GM12865 (cell line): ENCODE measurements around the gene RABEPK.

Experiments used
- DNase-seq: peaks from one replicate; pipeline ENCODE4 v3.0.0; 2010; ENCODE audit warnings: low read depth
- H3K4me3 ChIP-seq: 2 replicates; pipeline ENCODE4 v1.5.1; 2011; ENCODE audit warnings: mild to moderate bottlenecking, low read depth, low read length, control low read depth
- CTCF ChIP-seq: IDR thresholded peaks from 2 replicates; pipeline ENCODE4 v1.5.1; 2011; ENCODE audit warnings: low read length, control low read depth, low read depth, inconsistent platforms; ENCODE audit not compliant: insufficient read depth; ENCODE audit errors: missing control alignments

Gene RABEPK

DNA sequence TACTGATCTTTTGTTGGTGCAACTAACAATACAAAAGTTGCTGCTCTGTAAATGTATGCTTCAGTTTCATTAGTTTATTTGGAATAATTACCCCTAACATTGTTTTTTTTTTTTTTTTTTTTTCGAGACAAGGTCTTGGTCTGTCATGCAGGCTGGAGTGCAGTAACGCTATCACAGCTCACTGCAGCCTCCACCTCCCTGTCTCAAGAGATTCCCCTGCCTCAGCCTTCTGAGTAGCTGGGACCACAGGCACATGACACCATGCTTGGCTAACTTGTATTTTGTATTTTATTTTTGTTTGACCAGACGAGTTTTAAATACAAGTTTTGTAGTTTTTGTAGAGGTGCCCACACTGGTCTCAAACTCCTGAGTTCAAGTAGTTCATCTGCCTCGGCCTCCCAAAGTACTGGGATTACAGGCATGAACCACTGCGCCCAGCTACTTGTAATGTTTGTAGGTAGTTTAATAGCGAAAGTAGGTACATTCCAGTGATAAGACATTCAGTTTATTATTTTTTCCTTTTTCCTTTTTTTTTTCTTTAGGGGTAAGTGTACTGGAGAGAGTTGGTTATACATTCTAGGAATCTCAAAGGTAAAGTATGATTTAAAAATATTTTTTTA, 68.2 kb downstream of the RABEPK start:
- no peak overlapping the region for H3K4me3 ChIP-seq
- no peak for TF ChIP-seq CTCF
- no peak for DNase-seq

GRCh38 chr9:125269014-125269397, 68.7 kb downstream of the RABEPK start:
- no peak overlapping the region for H3K4me3 ChIP-seq
- DNase-seq = no peak
- no peak for TF ChIP-seq CTCF

DNA sequence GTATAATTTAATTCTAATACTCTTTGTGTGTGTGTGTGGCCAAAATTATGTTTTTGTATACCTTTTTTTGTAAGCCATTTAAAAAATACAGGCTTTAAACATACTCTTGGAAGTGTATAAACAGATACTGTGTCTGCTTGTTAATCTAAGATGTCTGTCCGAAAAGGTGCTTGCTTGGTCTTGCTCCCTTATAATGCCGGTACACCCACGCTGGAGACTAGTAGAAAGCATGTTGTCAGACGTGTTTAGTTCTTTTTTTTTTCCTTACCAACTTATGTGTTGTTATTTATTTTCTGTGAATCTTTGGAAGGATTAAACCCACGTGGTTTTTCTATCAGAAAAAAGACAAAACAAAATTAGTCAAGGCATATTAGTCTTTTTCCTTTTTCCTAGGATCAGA, 70.7 kb downstream of the RABEPK start:
- H3K4me3 ChIP-seq = no peak overlapping the region
- TF ChIP-seq CTCF = no peak
- no peak for DNase-seq

- DNase-seq = no peak
- TF ChIP-seq CTCF = no peak
- H3K4me3 ChIP-seq = no peak overlapping the region
These were observed 72.4 kb downstream of the RABEPK start for GRCh38 chr9:125272697-125273096.

GRCh38 chr9:125276771-125277170, 76.4 kb downstream of the RABEPK start:
- no peak overlapping the region for H3K4me3 ChIP-seq
- no peak for DNase-seq
- TF ChIP-seq CTCF = no peak

DNA sequence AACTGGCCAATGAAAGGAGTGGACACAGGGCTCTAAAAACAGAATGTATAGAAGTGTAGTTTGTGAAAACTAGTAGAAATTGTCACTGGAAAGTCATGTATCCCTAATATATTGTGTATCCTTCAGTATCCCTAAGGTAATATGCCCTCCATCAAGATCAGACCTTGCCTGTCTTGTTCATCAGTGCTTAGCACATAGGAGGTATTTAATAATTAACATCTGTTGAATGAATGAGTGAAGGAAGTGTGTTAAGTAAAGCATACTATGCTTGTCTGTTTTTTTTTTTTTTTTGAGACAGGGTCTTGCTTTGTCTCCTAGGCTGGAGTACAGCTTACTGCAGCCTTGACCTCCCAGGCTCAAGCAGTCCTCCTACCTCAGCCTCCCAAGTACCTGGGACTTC, 77.1 kb downstream of the RABEPK start:
- no peak for DNase-seq
- no peak overlapping the region for H3K4me3 ChIP-seq
- TF ChIP-seq CTCF = no peak

- no peak for DNase-seq
- no peak for TF ChIP-seq CTCF
- no peak overlapping the region for H3K4me3 ChIP-seq
These were observed 80.6 kb downstream of the RABEPK start for GRCh38 chr9:125280945-125281344.
